Measurements from ENCODE around the gene TRABD2A. TPM values are rescaled to one million over a fixed set of nuclear protein-coding genes. Genes with fewer than 3 reads are reported as not detected.

TRABD2A gene
- total and polyA plus RNA-seq, 2 of the 13 experiments (the other 11 are each of a cell fraction or from before 2014, with no cell fraction given): 0.15 TPM; not detected in 1

DNA sequence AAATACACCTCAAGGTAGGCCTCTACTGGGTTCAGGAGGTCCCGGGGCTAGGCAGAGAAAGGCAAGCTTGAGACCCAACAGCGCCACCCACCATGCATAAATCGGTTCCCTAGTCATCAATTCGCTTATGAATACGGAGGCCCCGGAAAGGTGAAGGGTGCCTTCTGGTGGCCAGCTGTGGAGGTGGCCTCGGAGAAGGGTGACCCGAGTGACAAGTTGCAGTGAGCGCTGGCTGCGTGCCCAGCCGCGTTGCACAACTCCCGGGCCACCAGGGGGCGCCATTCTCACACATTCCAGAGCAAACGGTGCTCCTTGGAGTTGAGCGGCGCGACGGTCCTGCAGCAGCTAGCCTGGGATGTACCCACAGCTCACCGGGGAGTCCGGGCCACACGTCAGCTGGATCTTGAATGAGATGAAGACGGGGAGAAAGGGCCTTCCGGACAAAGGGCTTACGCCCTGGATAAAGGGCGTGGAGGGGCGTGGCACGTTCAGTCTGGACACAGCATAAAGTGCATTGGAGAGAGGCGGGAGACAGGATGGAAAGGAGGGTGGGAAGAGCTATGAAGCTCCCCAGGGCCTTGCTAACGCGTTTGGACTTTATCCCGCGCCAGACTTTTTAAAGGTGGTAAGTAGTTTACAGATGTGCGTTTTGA is 45.0 kb upstream of the TRABD2A start (continued):
- TF ChIP-seq KIAA2018 (CRISPR knock-in tag; IDR thresholded peaks at IDR 0.05; ENCODE audit: borderline replicate concordance) (0 out of 2 replicates have a peak, but pooled peaks have one; percentile 87), ZNF720 (CRISPR knock-in tag; IDR thresholded peaks at IDR 0.05) (no peak), GZF1 (CRISPR knock-in tag; IDR thresholded peaks at IDR 0.05) (peak; percentile 53; the same call in 1 of the 2 replicates), FOXC1 (CRISPR knock-in tag; IDR thresholded peaks at IDR 0.05; ENCODE audit: borderline replicate concordance) (peak; percentile 88), DNMT1 (CRISPR knock-in tag; IDR thresholded peaks at IDR 0.05) (peak; percentile 98), RBAK (CRISPR knock-in tag; IDR thresholded peaks at IDR 0.05) (peak; percentile 69), ZNF230 (CRISPR knock-in tag; IDR thresholded peaks at IDR 0.05) (peak; percentile 97), ZNF34 (CRISPR knock-in tag; IDR thresholded peaks at IDR 0.05; ENCODE audit: borderline replicate concordance) (peak; percentile 99), POLR2AphosphoS2 (IDR thresholded peaks at IDR 0.05; ENCODE audit: low read depth, low read length) (no peak), NFKB2 (CRISPR knock-in tag; IDR thresholded peaks at IDR 0.05; ENCODE audit: borderline replicate concordance) (peak; percentile 89; the same call in 1 of the 2 replicates), HNF4G (IDR thresholded peaks at IDR 0.05; ENCODE audit: borderline replicate concordance, low read depth, low read length) (no peak), HNF4G (CRISPR knock-in tag; IDR thresholded peaks at IDR 0.05; ENCODE audit: borderline replicate concordance, low read depth) (peak; percentile 77), ZNF850 (CRISPR knock-in tag; conservative IDR thresholded peaks at IDR 0.05) (no peak), SP2 (CRISPR knock-in tag; IDR thresholded peaks at IDR 0.05) (no peak), U2AF2 (IDR thresholded peaks at IDR 0.05; ENCODE audit: low read depth, low read length) (no peak), NPAS2 (CRISPR knock-in tag; IDR thresholded peaks at IDR 0.05; ENCODE audit: borderline replicate concordance) (no peak), CREM (IDR thresholded peaks at IDR 0.05) (peak; percentile 46; the same call in 1 of the 2 replicates), CREM (CRISPR knock-in tag; IDR thresholded peaks at IDR 0.05) (no peak; the same call in 1 of the 2 replicates), ZNF557 (CRISPR knock-in tag; IDR thresholded peaks at IDR 0.05) (no peak), GFI1 (CRISPR knock-in tag; IDR thresholded peaks at IDR 0.05; ENCODE audit: borderline replicate concordance) (peak; percentile 85), THYN1 (CRISPR knock-in tag; IDR thresholded peaks at IDR 0.05; ENCODE audit: borderline replicate concordance, low read depth) (no peak), ZBTB20 (CRISPR knock-in tag; IDR thresholded peaks at IDR 0.05; ENCODE audit: borderline replicate concordance, low read depth) (peak; percentile 90; the same call in 1 of the 2 replicates)
